GM18867 (cell line): ENCODE results near the gene TNS2.

ENCODE experiments used
- ATAC-seq: cut with Tn5 transposase; IDR thresholded peaks from one replicate; pipeline ENCODE4 v1.9.1; 2021; ENCODE audit warnings: mild to moderate bottlenecking, moderate library complexity; ENCODE audit not compliant: unreplicated experiment

TNS2 gene

GRCh38 chr12:53067993-53068770 lies 18.3 kb downstream of the TNS2 start:
- ATAC-seq = no peak

GRCh38 chr12:53068811-53069585 lies 19.1 kb downstream of the TNS2 start:
- ATAC-seq = no peak

- ATAC-seq = no peak
Observed at GRCh38 chr12:53069621-53070410, 20.0 kb downstream of the TNS2 start.

GRCh38 chr12:53070877-53071492 lies 21.1 kb downstream of the TNS2 start:
- no peak for ATAC-seq

GRCh38 chr12:53071591-53072551 lies 22.0 kb downstream of the TNS2 start:
- no peak for ATAC-seq

GRCh38 chr12:53073881-53074280 lies 24.0 kb downstream of the TNS2 start:
- no peak for ATAC-seq

GRCh38 chr12:53074283-53074998 lies 24.6 kb downstream of the TNS2 start:
- ATAC-seq = no peak

- no peak for ATAC-seq
Observed at GRCh38 chr12:53074999-53075370, 25.1 kb downstream of the TNS2 start.

- ATAC-seq = no peak
Observed at GRCh38 chr12:53076461-53076860, 26.6 kb downstream of the TNS2 start.

- no peak for ATAC-seq
Observed at GRCh38 chr12:53077030-53077429, 27.2 kb downstream of the TNS2 start.

- ATAC-seq = peak; percentile 23
Observed at GRCh38 chr12:53078425-53079225, 28.8 kb downstream of the TNS2 start.

GRCh38 chr12:53079226-53080117 lies 29.6 kb downstream of the TNS2 start, which contains the start of gene SPRYD3:
SPRYD3 (minus strand) TSS chr12:53079390; CDS start chr12:53079333, 57 bp downstream.
- peak; percentile 98 for ATAC-seq

GRCh38 chr12:53082637-53083175 lies 32.8 kb downstream of the TNS2 start:
- no peak for ATAC-seq

- no peak for ATAC-seq
Observed at GRCh38 chr12:53086361-53086760, 36.5 kb downstream of the TNS2 start.

GRCh38 chr12:53090105-53090504 lies 40.2 kb downstream of the TNS2 start:
- ATAC-seq = no peak

GRCh38 chr12:53090554-53090953 lies 40.7 kb downstream of the TNS2 start:
- no peak for ATAC-seq

- no peak for ATAC-seq
Observed at GRCh38 chr12:53091756-53092155, 41.9 kb downstream of the TNS2 start.
